Activated T-cell treated with anti-CD3 and anti-CD28 coated beads, Interleukin-2, amount 50 U/mL, for 48 hours (primary cell): ENCODE data around the gene CYP4V2.

Experiments
- DNase-seq, 2 experiments: peaks; one replicate each; pipeline ENCODE4 v3.0.0-alpha.2; 2020

Gene CYP4V2

DNA sequence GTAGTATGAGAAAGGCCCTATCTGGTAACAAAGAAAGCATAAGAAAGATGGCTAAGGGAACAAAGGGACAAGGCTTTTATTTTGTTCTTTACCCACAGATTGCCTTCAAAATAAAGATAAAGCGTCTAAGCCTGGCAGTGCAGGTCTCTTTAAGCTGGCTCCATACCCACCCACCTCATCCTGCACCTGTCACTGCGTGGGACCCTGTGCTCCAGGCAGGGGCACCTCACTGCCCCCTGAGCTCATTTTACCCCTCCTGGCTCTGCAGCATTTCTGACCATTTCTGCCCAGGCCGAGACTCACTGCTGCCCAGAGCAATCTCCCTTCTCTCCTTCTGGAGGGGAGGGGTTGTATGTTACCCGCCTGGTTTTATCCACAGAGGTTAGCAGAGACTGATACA lies 1.7 kb upstream of the CYP4V2 start:
- DNase-seq = peak in 1 of 2 experiments; percentile 19

DNA sequence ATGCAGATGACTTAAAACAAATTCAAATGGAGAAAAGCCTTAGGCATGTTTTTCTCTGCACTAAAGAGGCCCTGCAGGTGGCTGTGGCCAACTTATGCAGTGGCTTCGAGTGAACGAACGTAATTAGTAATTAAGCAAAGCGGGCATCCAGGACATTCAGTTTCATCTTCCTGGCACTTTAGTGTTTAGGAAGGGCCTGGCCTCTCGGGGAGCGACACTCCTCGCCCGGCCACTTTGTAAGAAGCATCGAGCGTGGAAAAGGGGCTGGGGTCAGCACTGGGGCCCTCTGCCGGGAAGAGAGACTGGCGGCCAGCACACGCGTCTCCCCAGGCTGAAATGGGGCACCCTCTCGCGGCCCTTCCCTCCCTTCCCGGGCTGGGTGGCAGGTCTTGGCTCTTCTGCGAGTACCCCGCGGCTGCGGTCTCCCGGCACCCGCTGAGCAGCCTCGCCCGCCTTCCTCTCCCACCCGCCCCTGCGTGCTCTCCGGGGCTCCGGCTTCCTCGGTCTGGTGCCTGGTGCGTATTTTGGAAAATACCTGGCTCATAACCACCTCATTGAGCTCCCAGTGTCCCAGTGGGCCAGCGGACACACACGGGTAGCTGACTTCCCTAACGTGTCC lies 677 bp upstream of the CYP4V2 start:
- DNase-seq = peak in 1 of 2 experiments; percentile 63

DNA sequence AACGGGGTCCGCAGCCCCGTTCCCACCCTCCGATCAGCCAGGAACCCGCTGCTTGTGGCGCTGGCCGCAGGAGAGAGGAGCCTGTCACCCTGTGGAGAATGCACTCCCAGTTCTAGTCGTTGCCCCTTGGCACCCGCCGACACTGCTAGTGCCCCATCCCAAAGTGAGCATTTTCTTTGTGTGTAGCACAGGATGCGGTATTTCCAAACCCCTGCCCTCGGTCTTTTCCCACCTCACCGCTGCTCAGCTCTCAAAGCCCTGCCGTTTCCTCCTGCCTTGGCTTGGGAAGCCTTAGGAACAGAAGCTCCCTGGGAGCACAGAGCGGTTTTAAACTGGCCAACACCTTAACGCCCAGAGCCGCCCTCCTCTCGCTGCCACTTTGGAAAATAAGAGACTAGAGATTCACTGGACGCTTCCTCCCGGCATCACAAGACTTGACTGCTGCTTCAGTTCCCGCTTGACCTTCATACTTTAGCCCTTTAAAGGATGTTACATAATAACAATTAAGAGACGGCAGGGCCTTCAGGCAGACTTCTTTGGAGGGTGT lies 772 bp downstream of the CYP4V2 start:
- peak; percentile 59 to 65 for DNase-seq

DNA sequence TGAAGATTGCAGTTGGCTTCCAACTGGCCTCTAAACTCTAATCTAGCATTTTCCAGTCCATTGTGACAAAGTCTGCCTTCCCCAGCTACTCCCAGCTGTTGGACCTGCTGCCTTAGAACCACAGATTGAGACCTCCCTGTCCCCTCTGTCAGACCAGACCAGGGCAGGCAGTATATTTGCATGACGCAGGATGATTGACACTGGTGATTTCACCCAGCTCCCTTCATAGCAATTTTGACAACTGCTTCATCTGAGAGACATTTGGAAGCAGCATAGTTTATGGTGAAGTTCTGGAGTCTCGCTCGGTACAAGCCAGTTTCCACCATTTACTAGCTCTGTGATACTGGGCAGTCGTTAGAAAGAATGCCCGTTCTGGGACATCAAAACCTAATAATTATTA lies 2.5 kb downstream of the CYP4V2 start:
- no peak for DNase-seq

DNA sequence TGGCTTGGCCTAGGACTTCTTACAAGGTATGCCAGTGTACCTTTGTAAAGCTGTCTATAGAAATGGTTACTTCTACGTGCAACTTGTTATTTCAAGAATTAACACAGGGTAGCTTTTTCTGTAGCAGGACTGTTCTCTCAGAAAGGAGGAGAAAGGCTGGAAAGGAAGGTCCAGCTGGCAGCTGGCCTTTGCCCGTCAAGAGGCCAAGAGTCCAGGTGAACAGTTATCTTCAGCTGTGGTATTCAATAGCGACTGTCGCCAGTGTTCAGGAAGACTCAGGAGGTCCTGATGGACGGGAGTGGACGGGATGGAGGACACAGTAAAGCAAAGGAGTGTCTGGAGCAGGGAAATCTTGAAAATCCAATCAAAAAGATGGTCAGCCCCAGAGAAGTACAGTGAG lies 4.7 kb downstream of the CYP4V2 start:
- DNase-seq = no peak

DNA sequence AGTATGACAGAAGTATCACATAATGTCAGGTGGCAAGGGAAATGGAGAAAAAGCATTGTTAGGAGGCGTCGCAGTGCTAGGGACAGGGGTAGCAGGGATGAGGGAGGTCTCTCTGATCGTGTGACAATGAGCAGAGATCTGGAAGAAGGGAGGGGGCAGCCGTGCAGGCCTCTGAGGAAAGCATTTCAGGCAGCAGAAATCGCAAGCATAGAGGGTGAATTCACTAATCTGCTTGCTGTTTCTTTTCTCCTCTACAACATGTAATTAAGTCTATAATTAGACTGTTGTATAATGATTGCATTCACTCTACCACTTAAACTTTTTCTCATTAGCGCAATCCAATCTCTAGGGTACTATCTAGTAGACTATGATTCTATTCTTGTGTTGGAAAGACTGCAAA lies 9.1 kb downstream of the CYP4V2 start:
- no peak for DNase-seq

DNA sequence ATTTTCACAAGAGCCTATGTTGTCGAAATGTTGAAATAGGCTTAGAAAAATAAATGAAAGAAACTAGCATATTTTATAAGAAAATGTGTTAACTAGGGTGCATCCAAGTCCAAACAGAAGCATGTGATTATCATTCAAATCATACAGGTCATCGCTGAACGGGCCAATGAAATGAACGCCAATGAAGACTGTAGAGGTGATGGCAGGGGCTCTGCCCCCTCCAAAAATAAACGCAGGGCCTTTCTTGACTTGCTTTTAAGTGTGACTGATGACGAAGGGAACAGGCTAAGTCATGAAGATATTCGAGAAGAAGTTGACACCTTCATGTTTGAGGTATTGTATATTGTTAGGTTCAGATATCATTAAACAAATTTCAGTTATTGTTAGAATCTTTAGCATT lies 9.6 kb downstream of the CYP4V2 start:
- DNase-seq = no peak

DNA sequence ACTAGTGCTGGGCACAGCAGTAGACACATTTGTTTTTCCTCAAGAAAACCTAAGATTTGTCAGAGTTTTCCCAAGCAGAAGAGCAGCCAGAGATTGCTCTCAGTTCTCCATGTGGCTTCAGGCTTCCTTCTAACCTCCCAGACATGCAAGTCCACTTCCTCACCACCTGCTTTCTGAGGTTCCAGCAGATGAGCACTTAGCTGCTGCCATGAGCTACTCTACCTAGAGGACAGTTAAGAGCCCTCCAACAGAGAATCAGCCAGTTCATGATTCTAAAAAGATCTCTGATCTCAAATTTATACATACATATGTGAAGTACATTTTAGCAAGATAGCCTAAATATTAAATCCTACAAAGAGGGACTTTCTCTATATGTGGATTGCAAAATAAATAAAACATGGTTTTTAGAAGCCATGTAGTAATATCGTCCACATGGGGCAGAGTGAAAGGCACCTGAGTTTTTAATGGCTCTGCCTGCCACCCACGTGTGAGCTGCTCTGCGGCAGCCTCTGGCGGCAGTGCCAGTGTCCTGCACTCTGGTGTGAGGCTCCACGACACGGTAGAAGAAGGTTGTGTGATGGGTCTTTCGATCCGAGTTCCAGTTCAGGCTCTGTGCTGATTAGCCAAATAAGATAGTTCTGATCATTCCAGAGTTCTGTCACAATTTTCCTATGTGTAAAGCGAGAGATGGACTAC lies 10.3 kb downstream of the CYP4V2 start:
- DNase-seq = peak; percentile 47 to 58

DNA sequence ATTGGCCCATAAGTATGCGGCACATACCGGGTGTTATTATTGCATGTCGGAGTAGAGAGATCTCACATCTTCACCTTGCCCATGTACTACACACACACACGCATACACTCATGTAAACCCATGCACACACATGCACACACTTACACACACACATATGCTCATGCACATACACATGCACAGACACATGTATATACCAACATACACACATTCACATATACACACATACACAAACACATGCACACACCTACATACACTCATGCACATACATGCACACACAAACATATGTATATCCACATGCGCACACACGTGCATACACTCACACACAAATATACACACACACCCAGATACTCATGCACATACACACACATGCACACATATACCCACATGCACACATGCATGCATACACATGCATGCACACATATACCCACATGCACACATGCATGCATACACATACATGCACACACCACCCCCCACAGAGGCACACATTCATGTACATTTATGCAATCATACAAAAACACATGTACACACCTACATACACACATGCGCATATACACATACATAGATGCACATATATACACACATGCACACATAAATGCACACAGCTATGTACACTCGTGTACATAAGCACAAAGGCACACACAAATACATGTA lies 11.2 kb downstream of the CYP4V2 start:
- no peak for DNase-seq

DNA sequence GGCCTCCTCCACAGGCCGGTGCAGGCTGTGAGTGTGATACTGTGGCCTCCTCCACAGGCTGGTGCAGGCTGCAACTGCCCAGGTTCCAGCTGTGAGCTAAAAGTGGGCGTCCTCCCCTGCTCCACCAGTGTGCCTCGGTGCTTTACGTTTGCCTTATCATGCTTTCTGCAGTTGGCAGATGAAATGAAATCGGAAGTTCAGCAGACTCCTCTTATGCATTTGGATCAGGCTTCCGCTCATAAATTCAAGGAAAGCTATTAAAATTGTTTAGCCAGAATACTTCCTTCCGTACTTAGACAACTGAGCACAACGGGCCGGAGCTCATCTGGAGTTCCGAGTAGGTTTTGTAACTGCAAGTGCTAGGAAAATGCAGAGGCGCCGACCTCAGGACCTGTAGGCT lies 12.0 kb downstream of the CYP4V2 start:
- DNase-seq = no peak

DNA sequence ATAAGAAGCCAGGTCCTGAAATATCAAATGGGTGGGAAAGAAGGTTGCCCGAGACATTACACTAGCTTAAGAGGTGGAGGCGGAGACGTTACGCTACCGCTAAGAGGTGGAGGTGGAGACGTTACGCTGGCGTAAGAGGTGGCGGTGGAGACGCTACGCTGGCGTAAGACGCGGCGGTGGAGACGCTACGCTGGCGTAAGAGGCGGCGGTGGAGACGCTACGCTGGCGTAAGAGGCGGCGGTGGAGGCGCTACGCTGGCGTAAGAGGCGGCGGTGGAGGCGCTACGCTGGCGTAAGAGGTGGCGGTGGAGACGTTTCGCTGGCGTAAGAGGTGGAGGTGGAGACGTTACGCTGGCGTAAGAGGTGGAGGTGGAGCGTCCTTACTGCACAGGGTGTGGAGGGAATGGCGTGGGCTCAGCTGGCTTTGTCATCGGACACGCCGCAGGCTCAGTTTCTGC lies 12.8 kb downstream of the CYP4V2 start:
- no peak for DNase-seq

DNA sequence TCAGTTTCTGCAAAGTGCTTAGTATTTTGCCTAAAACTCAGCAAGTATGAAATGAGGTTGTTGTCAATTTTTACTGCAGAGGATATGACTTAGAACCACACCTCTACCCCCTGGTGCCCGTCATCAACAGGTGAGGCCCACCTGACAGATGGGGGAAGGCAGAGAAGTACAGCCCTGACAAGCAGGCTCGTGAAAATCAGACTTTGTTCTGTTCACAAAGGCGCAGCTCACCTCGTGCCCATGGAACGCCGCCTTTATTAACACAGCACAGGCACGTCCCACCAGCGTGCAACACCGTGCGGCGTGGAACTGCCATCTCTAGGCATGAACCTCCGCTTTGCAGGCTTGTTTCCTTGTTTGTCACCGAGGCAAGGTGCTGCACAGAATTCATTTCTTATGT lies 13.3 kb downstream of the CYP4V2 start:
- no peak for DNase-seq

DNA sequence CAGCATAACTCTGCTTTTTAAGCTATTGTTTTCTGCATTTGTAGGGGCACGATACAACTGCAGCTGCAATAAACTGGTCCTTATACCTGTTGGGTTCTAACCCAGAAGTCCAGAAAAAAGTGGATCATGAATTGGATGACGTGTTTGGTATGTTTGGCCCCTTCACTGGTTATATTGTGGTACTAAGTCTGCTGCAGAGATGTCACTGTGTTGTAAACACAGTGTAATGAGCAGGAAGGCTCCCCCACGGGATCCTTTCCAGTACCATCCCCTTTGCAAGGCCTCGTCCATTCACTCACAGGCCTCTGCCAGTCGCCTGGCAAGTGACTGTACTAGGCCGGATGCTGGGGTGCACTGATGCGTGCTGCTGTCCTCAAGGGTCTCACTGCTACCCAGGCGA lies 13.8 kb downstream of the CYP4V2 start:
- DNase-seq = no peak

DNA sequence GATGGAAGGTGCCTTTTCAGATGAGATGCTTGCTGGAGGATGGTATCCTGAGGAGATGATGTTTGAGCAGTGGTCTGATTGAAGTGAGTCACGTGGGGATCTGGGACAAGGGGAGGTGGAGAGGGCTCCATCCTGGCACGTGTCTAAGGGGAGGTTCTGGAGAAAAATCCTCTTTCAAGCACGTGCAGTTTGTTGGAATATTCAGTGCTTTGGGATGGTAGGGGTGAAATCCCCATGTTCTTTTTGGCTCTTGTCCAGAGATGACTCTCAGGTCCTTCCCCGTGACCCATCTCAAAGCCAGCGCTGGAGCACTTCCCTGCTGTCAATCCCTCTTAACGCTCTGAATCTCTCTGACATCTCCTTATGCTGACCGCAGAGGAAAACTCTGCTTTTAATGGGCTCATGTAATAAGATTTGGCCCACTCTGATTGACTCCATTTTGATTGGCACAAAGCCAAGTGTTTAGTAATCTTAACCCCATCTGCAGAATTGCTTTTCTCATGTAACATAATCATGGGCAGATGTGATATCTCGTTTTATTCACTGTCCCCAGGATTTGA lies 25.2 kb downstream of the CYP4V2 start:
- DNase-seq = no peak

DNA sequence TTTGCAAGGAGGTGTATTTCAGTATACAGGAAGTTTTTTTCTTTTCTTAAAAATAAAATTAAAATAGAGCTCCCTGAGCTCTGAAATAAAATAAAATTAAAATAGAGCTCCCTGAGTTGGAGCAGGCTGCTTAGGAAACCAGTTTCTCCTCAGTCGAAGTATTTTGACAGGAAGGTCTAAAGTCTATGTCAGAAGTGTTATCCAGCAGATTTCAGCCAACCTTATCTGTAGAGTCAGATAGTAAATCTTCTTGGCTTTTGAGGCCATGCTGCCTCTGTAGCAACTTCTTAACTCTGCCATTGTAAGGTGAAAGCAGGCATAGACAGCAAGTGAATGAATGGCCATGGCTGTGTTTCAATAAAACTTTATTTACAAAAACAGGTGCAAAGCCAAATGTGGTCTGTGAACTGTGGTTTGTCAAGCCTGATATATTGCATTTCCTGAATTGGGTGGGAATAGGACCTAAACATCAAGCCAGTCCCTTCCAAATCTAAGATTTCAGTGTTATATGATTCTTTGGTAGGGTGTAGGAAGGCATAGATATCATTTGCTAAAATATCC lies 26.4 kb downstream of the CYP4V2 start:
- no peak for DNase-seq

DNA sequence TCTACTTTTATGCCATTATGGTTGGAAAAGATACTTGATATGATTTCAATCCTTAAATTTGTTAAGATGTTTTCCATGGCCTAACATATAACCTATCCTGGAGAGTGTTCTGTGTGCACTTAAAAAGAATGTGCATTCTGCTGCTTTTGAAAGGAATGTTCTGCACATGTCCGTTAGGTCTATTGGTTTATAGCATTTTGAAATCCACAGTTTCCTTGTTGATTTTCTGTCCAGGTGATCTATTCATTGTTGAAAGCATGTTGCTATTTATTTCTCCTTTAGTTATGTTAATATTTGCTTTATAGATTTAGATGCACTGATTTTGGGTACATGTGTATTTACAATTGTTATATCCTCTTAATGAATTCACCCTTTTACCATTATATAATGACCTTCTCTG lies 30.3 kb downstream of the CYP4V2 start:
- no peak for DNase-seq

DNA sequence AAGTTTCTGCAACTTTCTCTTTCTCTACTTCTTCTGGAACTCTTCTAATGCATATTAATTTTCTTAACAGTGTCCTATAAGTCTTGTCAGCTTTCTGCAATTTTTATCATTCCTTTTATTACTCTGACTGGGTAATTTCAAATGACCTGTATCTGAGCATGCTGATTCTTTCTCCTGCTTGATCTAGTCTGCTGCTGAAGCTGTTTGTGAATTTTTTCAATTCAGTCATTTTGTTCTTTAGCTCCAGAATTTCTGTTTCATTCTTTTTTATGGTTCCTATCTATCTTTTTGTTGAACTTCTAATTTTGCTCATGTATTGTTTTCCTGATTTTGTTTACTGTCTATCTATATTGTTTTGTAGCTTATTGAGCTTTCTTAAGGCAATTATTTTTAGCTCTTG lies 34.5 kb downstream of the CYP4V2 start:
- DNase-seq = no peak

DNA sequence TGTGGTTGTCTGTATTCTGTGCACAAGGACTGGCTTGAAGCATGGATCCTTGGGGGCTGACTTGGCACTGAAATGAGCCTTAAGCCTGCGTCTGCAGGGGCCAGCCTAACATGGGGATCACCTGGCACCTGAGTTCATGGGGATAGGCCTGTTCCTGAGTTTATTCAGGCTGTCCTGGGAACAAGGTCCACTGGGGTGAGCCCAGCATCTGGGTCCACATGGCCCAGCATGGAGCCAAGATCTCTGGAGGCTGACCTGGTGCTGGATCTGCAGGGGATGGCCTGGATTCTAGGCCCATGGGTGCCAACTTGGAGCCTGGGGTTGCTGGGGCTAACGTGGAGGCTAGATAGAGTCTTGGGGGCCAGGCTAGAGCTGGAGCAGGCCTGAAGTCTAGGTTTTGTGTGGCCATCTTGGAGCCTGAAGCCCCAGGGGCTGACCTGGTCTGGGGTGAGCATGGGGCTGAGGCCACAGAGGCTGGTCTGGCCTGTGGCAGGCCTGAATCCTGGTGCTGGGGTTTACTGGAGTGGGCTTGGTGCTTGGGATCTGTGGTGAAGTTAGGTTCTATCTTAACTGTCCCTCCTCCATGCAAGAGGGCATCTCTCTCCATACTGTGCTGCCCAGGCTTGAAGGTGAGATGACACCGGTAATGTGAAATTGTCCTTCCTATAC lies 35.3 kb downstream of the CYP4V2 start:
- no peak for DNase-seq

DNA sequence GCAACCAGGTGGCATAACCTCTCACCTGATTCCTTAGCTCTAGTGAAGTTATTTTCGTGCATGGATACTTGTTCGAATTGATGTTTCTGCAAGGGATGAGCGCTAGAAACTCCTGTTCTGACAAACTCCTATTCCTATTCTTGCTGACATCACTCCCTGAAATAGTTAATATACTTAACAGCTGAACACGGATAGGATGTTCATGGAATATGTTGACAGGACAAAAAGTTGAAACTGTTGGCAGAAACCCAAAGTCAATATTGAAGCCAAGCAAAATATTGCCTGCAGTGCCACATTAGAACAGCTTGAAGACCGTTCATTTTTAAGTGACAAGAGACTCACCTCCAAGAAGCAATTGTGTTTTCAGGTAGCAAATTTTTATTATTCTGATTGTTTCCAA lies 35.9 kb downstream of the CYP4V2 start, which contains the start of gene KLKB1:
Gene KLKB1 (plus strand): TSS at position 287 of the 400 bp plus-strand sequence. CDS start 689 bp downstream, outside the sequence.
- DNase-seq = no peak

DNA sequence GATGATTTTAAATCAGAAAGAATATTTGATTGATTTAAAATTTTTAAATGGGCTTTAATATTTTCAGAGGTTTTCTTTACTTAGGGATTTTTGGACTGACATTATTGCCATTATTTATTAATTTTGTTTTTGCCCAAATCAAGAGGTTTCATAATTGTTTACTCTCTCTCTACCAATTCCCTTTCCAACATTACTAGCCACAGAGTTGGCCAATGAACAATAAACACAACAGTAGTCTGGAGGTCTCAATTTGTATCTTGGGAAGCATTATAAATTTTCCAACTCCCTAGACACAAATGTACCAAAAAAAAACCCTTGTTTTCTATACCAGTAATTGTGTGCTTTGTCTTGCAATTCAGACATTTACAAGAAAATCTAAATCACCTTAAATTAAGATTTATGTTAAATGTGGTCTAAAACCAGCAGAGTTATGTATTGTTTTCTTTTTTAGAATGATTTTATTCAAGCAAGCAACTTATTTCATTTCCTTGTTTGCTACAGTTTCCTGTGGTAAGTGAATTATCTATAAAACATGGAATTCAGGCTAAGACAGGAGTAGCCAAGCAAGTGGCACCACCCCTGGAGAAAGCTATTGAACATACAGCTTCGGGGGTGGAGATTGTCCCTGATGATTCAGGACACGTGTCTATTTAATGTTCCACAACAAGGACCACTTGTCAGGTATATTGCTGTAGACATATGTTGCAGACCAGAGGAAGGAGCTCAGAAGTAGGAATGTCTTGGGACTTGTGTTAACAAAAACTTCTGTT lies 36.6 kb downstream of the CYP4V2 start:
- DNase-seq = no peak

DNA sequence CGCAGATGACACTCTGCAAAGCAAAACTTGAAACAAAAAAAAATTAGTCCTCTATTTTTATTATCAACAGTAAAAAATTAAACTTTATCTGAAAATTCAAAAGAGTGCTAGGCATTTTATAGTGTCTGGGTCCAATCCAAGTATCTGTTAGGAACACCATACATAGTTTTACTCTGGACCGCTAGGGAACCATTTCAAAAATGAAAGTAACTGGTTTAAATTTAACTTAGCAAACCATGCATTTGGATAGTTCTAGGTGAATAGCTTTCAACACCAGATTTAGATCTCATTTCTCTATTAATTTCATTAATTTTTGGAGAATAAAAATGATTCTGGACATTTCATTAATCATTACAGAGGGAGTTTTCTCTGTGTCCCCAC lies 37.1 kb downstream of the CYP4V2 start:
- no peak for DNase-seq

DNA sequence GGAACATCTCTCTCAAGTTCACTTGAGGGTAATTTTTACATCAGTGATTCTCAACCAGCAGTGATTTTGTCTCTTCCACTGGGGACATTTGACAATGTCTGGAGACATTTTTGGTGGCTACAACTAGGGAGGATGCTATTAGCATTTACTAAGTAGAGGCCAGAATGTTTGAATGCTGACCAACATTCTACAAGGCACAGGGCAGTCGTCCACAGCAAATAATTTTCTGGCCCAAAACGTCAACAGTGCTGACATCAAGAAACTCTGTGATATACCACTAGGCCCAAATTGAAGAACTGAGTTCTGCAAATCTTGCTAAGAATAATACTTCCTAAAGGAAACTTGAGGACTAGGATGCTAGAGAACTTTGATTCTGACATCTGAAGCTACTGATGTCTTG lies 43.0 kb downstream of the CYP4V2 start:
- no peak for DNase-seq
